ENCODE data around the gene SARDH. TPM values are rescaled to one million over a fixed set of nuclear protein-coding genes. Genes with fewer than 3 reads are reported as not detected.

The SARDH gene
- total RNA-seq, 1 donor from 2014 or later: 5.4 TPM

DNA sequence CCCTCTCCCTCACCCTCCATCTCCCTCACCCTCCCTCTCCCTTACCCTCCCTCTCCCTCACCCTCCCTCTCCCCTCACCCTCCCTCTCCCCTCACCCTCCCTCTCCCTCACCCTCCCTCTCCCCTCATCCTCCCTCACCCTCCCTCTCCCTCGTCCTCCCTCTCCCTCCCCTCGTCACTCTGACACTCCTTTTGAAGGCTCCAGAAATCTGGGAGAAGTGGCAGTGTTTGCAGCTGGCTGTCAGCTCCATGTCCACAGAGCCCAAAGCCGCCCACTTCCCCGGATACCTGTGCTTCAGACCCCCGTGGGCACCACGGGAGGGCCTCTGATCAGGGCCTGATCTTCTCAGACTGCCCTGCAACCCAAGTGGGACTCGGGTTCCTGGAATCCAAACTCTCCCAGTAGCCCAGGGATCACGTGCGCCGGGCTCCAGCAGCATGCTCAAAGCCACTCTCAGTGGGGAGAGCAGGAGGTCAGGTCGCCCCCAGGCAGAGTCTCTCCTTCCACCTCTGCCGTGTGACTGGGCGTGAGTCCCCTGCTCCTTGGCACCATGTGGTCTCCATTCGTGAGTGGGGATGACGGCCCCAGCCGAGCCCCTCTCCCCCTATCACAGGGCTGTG is 68.9 kb downstream of the SARDH start:
- DNase-seq (ENCODE audit: low read depth): no peak

DNA sequence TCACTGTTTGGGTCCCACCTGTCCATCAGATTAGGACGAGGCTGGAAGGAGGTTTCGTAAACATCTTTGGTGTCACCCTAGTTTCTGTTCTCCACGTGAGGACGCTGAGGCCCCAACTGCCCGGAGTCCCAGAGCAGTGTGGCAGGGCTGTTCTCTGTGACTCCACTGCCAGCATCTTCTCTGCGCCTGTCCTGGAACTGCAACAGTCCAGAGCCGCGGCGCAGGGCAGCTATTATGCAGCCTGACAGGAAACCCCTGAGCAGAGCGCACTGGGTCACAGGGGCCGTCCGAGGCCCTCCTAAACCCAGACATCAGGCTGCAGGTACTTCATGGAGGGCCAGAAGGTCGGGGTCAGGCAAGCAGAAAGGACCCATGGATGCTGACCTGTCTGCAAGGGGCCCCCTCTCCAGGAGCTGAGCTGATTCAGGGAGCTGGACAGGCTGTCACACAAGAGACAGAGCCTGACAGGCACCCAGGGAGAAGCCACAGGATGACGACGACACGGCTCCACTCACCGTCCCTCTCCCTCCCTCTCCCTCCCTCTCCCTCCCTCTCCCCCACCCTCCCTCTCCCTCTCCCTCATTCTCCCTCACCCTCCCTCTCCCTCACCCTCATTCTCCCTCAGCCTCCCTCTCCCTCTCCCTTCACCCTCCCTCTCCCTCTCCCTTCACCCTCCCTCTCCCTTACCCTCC is 70.2 kb downstream of the SARDH start:
- no peak for DNase-seq (ENCODE audit: low read depth)

DNA sequence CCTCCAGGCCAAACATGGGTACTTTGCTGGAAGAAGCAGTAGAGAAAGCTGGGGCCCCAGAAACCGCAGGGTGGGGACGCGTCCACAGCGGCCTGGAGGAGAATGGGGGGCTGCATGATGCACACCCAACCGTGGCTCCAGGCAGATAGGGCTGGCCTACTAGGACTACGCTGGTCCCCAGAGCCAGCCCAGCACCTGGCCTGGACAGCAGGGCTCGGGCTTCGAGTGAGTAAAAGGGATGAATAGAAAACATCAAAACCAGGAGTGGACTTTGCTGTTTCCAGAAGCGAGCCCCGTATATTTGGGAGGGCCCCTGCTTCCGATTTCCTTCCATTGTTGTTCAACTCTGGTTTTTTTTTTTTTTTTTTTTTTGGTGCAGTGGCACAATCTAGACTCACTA is 71.3 kb downstream of the SARDH start:
- DNase-seq (ENCODE audit: low read depth): no peak

DNA sequence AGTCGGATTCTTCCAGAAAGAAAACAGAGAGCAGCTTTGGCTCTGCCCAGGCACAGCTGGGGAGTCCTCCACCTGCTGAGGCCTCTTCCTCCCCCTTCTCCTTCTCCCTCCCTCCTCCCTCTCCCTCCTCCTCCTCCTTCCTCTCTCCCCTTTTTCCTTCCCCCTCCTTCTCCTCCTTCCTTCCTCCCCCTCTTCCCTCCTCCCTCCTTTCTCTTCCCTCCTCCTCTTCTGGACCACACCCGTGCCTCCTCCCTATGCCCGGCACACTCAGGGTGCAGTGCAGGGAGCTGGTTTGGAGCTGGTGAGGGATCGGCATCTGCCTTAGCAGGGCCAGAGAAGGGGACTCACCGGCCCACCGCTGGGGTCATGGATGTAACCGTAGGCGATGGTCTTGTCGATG is 71.8 kb downstream of the SARDH start:
- no peak for DNase-seq (ENCODE audit: low read depth)

DNA sequence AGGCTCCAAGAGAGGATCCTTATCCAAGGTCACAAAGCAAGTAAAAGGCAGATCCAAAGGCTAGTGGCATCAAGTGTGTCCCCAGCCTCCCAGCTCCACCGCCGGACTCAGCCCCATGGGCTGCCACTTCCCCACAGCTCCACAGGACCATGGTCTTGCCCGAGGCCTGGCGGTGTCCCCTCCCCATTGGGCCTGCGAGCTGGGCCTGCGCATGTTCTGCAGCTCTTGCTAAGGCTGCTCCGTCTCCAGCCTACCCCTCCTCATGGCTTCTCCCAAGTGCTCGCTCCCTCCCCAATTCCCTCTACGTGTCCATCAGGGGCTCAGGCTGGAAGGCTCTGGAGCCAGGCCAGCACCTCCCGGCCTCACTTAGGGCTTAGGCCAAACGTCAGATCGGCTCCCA is 72.6 kb downstream of the SARDH start:
- DNase-seq (ENCODE audit: low read depth): no peak

DNA sequence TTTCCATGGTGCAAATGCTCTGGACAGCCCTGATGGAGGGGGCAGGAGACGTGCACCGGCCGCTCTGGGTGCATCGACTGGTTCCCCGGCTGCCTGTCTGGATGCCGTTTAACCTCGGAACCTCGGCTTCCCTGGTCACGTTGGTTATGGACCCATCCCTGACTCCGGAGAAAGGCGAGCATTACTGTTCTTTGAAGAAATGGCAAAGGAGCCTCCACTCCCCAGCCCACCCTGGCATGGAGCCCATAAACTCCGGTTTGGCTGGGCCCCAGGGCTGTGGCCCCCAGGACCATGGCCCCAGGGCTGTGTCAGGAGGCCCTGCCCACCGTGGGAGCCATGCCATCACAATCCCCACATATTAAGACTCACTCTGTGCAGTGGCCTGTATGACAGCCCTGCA is 73.1 kb downstream of the SARDH start:
- no peak for DNase-seq (ENCODE audit: low read depth)

DNA sequence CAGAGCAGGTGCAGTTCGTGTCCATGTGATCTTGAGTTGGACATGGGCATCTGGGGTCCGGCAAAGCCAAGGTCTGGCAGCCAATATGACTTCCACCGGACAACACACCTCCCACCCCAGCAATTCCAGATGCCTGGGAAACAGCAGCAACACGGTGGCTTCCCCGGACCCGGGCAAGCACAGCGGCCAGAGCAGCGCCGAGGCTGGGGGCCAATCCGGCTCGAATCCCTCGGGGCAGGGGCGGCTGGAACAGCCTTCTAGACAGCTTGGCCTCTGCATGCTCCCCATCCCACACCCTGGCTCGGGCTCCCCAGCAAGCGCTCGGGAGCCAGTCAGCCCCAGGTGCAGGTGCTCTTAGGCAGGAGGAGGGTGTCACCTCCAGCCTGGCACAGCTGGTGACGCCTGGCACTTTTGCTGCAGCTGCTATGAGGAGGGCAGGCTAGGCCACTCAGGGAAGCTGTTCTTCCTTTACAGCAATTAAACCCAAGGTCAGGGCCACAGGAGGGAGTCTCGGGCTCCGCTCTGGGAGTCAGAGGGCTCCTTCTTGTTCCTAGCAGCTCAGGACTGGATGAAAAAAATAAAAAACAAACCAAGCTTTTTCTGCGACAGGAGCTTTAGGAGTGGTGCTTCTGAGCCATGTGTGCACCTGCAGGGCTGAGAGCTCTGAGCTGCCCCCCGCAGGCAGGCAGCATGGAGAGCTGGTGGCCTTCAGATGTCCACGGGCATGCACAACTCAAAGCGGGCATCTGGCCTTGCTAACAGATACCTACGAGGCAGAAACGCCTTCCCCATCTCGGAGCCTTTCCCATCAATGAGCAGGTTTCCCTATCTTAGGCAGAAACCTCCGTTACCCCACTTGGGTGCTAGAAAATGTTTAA is 73.7 kb downstream of the SARDH start:
- no peak for DNase-seq (ENCODE audit: low read depth)

DNA sequence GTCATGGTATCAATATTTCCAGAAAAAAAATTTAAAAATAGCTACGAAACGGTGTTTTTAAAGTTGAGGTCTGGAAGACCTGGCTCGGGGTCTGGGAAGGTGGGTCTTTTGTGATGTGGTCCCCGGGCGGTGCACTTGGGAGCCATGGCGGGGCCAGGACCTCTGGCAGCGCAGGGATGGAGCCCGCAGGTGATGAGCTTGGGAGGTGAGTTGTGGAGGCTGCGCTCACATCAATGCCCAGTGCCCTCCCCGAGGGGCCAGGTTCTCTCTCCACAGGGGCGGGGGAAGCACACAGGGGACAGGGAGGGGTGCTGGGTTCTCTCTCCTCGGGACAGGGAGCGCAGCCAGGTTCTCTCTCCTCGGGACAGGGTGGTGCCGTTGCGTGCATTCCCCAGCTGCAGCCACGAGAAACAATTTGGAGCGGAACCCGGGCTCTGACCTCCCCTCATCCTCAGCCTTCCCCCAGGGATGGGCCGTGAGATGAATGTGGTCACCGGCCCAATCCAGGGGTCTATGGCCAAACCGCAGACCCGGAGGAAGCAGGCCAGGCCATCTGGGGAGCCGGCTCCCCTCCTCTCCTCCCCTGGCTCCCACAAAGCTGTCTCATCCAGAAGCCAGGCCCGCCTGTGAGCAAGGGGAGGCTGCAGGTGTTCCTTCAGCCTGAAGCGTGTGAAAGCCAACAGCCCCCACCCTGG is 76.2 kb downstream of the SARDH start:
- DNase-seq (ENCODE audit: low read depth): no peak

DNA sequence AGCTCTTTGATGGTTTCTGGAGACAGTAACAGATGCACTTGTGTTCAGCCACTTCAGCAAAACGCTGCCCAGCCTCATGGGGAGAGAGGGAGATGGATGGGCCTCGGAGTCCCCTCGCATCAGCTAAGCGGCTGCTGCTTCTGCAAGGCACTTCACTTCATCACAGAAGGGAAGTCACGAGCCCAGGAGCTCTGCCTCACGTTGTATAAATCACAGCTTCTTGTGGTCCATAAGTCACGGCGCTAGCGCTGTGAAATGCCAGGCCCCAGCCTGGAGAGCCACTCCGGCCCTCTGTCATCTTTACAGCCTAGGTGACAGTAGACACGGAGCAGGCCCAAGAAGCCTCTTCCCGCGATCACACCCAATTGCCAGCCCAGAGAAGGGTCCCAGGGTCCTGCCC is 78.6 kb downstream of the SARDH start:
- DNase-seq (ENCODE audit: low read depth): no peak

DNA sequence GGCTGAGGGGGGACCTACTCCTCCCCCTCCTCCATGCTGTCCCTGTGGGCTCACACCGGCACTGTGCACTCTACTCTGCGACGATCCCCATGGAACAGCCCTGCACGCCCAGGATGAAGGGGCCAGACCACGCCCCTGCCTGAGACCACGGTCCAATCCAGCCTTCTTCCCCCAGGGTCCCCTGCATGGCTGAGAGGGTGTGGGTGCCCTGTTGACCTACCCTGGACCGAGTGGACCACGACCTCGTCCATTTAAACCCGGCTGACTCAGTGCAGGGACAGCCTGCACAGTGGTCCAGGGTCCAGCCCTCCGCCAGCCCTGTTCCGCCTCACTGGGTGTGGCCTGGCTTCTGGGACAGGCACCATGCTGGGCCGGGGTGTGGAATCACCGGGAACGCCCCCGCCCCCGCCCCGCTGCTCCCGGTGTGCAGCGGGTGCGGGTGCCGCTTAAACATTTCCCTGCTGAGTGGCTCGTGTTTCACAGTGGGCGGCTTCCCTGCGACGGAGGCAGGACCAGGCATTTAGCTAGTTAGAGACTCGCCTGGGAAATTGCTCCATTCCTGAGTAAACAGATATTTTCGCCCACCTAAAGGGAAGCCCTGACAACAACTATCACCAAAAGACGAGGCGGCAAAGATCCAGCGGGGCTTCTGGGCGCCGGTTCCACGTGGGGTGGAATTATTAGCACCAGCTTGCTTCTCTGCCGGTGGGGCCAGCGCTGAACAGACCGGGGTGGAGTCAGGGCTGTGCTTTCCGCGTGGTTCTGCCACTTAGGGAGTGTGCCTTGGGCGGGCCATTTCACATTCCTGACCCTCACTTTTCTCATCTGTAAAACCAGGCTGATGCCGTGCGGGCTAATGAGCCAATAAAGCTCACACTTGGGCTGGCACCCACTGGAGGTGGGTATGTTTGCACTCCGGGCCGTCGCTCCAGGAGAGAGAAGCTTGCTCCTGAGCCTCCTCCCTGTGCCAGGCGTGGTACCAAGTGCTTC is 79.4 kb downstream of the SARDH start:
- peak; percentile 13 for DNase-seq (ENCODE audit: low read depth)

DNA sequence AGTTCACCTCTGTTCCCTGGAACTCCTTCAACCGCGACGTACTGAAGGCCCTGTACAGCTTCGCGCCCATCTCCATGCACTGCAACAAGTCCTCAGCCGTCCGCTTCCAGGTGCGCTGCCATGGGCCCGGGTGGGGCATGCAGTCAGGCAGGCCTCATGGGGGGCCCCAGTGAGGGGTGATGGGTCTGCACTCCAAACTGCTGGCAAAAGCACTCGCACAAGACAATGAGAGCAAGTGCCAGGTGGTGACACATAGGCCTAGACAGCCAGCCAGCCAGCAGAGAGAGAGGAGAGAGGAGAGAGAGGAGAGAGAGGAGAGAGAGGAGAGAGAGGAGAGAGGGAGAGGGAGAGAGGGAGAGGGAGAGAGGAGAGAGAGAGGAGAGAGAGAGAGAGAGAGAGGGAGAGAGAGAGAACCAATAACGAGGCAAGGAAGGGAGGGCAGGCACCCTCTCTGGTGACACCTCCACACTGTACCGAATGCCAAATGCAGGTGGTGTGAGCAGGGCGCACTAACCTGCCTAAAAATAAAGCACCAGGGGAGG is 81.0 kb downstream of the SARDH start:
- no peak for DNase-seq (ENCODE audit: low read depth)

DNA sequence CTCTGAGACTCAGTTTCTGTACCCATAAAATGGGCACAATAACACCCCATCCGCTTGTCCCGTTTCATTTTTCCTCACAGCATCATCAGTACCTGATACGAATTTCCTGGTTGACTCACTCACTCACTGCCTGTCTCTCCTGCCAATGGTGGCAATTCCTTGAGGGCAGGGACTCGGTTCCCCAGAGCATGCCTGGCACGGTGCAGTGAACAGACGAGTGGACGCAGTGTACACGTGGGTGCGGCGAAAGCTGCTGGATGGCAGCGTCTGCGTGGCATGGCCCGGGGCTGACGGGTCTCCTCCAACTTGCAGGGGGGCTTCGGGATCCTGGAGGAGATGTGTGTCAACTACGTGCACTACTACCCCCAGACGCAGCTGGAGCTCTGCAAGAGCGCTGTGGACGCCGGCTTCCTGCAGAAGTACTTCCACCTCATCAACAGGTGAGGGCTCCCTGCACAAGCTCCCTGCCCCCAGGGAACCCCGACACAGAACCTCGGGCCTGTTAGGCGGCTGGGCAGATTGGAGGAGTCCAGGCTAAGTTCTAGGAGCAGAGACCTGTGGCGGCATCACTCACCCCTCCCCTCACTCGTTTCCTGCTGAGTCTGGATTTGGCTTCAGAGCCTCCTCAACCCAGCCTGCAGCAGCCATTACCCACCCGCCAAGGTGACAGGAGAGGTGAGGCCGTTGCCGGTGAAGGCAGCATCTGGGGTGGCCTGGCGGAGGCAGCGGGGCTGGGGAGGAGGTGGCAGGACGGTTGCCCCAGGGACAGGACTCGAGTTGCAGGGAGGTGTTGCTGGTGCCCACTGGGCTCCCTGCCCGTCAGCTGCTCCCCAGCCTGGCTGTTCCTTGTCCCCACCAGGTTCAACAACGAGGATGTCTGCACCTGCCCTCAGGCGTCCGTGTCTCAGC is 81.7 kb downstream of the SARDH start:
- DNase-seq (ENCODE audit: low read depth): no peak

DNA sequence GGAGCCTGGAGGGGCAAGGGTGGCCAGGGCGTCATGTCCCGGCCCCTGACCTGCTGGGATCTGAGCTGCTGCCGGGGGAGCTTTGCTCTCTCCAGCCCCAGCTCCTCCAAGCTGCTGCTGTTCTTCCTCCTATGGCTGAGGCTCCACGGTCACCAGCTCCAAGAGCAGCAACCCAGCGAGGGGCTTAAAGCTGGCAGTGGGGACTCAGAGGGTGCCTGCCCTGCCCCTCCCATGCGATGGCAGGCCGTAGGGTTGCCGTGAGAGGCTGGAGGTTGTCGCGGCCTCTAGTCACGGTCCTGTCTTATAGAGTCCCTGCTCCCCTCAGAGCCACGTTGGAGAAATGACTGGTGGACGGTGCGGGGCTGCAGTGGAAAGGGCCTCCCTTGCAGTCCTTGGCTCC is 82.5 kb downstream of the SARDH start:
- no peak for DNase-seq (ENCODE audit: low read depth)

DNA sequence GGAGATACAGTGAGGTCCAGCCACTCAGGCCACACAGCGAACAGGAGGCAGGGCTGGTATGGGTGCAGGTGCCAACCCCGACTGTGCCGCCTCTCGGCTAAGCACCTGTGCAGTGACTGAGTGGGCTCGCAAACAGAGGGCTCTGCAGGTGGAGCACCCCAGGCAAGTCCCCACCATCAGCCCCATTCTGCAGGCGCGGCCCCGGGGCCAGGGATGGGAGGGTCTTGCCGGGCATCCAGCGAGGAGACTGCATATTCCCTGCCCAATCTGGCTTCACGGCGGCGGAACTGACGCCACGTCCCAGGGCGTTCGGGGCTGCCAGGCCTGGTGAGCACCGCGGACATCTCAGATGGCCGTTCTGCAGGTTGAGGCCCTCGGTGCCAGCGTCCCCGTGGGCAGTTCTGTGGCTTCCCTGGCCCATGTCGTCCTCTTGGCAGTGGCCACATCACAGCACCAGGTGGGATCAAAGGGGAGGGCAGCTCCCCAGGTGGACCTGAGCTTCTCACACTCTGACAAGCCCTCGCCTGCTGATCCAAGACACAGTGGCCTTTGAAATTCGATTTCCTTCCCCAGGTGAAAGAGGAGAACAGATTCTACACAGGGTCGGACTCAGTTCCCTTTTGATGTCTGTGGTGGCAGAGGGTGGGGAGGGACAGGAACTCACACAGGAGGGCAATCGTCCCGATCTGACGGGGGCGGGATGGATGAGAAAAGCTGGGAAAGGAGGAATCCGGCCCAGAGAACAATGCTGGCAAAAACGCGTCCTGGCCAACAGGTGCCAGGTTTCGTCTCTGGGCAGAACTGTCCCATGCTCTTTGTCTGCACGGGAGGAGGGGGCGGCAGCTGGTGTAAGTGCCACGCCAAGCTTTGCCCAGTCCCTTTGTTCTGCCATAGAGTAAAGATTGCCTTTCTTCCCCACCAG is 83.2 kb downstream of the SARDH start:
- DNase-seq (ENCODE audit: low read depth): no peak

DNA sequence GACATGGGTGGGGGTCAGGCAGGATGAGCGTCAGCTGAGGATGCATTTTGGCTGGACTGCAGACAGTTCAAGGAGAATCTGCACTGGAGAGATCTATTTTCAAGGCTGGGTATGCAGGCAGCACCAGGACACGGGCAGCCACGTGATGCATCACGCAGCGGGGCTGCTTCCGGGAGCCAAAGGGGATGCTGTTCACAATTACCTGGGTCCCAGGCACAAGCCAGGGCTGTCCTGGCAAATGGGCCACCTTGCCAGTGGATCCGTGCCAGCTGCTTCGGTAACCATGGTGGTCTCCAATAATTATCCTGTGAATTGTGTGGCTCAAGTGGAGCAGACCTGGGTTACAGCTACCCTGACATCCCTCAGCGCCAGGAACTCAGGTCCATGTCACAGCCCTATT is 84.5 kb downstream of the SARDH start:
- no peak for DNase-seq (ENCODE audit: low read depth)

DNA sequence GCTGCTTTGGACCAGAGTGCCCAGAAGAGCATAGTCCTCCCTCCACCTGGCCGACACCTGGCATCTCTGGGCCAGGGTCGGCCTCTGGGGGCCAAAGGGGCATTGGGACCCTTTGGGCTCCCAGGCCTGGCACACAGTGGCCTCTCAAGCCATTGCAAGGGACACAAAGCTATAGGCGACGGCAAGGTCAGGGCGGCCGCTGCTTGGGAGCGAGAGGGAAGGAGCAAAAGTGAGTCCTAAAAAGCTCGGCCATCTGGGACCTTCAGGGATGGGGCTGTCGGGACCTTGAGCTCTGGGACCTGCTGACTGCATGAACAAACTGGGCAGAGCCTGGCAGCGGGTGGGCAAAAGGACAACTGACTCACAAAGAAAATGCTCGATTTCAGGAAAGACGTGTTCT is 88.1 kb downstream of the SARDH start:
- no peak for DNase-seq (ENCODE audit: low read depth)

DNA sequence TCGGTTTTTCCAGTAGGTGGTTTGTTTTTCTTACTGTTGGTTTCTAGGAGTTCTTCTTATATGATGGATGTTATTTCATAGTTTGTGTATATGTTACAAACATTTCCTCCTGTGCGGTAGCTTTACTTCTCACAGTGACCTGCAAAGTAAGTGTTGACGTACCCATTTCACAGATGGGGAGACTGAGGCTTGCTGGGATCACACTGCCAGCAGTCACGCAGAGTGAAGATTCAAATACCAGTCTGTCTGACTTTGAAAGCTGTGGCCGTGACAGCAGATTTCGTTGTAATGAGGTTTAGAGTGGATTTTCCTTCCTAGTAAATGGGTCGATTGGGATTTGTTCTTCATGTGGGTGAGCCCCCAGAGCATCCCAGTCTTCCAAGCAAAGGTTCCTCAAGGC is 89.0 kb downstream of the SARDH start:
- no peak for DNase-seq (ENCODE audit: low read depth)

DNA sequence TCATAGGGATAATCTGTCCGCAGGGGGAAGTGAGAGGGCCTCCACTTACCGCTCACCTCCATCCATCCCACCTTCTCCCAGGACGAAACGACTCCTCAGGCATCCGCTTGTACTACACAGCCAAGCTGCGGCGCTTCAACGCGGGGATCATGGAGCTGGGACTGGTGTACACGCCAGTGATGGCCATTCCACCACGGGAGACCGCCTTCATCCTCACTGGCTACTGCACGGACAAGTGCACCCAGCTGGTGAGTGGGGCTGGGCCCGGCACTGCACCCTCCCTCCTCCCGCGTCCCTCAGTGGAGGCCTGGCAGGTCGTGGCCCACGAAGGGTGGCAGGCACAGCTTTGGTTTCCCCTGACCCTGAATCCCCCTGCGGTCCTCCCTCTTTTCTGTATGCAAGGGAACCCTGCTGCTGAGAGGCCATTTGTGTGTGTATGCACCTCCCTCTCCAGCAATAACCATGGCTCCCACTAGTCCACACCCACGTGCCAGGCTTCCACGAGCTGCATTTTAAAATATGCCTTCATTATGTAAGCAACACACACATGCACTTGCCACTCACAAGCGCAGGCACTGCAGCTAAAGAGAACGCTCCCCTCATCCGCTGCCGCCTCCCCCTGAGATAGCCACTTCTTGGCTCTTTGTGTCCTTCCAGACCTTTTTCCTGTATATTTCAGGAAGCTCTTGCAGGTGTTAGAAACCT is 90.2 kb downstream of the SARDH start:
- DNase-seq (ENCODE audit: low read depth): no peak

Measured in renal cortical epithelial cell (primary cell).